Measurements from ENCODE around the gene WFDC10A. TPM values are rescaled to one million over a fixed set of nuclear protein-coding genes. Genes with fewer than 3 reads are reported as not detected.
"Not testable (repeated sequence)": the region's sequence is repeated elsewhere in the genome, so short reads cannot be mapped to it uniquely, and the experiment has no call there.

WFDC10A gene
- total RNA-seq, 2 experiments from 2014 or later: not detected

GRCh38 chr20:45612314-45612713 is 17.2 kb upstream of the WFDC10A start:
- Mint-ChIP-seq H3K9me3 (peaks cover 2% of the 10 kb centered on the region), H3K4me3 (no peak overlapping the region), H3K27me3 (ENCODE audit: low read depth) (peaks cover 10% of the 10 kb centered on the region), H3K27ac (no peak overlapping the region), H3K4me1 (ENCODE audit: low read depth) (peaks cover 10% of the 10 kb centered on the region), H3K36me3 (ENCODE audit: low read depth) (no peaks in the 10 kb centered on the region)
- CTCF ChIA-PET: interaction anchor here (0.9 kb wide), 1 partner anchor 158 kb away, joined by 3 read pairs; no protein-coding TSS in a partner anchor
- intact Hi-C loops (cut with micrococcal nuclease): no loop called here
- DNase-seq: no peak

- H3K36me3 Mint-ChIP-seq (ENCODE audit: low read depth): no peaks in the 10 kb centered on the region
- intact Hi-C loops (cut with micrococcal nuclease): no loop called here
- H3K9me3 Mint-ChIP-seq: no peaks in the 10 kb centered on the region
- no peak for DNase-seq
- peaks cover 11% of the 10 kb centered on the region for H3K27me3 Mint-ChIP-seq (ENCODE audit: low read depth)
- H3K4me3 Mint-ChIP-seq: no peak overlapping the region
- no peak overlapping the region for H3K27ac Mint-ChIP-seq
- CTCF ChIA-PET: interaction anchor here (1.2 kb wide), 1 partner anchor 12 kb away, joined by 3 read pairs; the partner anchor contains the start of gene WFDC10A
- no peaks in the 10 kb centered on the region for H3K4me1 Mint-ChIP-seq (ENCODE audit: low read depth)
Observed at GRCh38 chr20:45617591-45617990, 11.9 kb upstream of the WFDC10A start.

GRCh38 chr20:45621593-45621992 is 7.9 kb upstream of the WFDC10A start:
- intact Hi-C loops (cut with micrococcal nuclease): no loop called here
- peaks cover 6% of the 10 kb centered on the region for H3K27me3 Mint-ChIP-seq (ENCODE audit: low read depth)
- peaks cover 3% of the 10 kb centered on the region for H3K9me3 Mint-ChIP-seq
- no peaks in the 10 kb centered on the region for H3K4me1 Mint-ChIP-seq (ENCODE audit: low read depth)
- CTCF ChIA-PET: no interaction called here
- no peak overlapping the region for H3K4me3 Mint-ChIP-seq
- no peak for DNase-seq
- no peaks in the 10 kb centered on the region for H3K36me3 Mint-ChIP-seq (ENCODE audit: low read depth)
- H3K27ac Mint-ChIP-seq: no peak overlapping the region

- intact Hi-C loops (cut with micrococcal nuclease): no loop called here
- CTCF ChIA-PET: no interaction called here
Observed at GRCh38 chr20:45626540-45626939, 3.0 kb upstream of the WFDC10A start.

GRCh38 chr20:45630371-45630770 is 832 bp downstream of the WFDC10A start:
- intact Hi-C loops (cut with micrococcal nuclease): no loop called here

More at GRCh38 chr20:45626540-45626939, 3.0 kb upstream of the WFDC10A start:
- peaks cover 17% of the 10 kb centered on the region for H3K27me3 Mint-ChIP-seq (ENCODE audit: low read depth)
- no peak for DNase-seq
- peaks cover 2% of the 10 kb centered on the region for H3K4me1 Mint-ChIP-seq (ENCODE audit: low read depth)
- H3K4me3 Mint-ChIP-seq: no peak overlapping the region
- no peaks in the 10 kb centered on the region for H3K36me3 Mint-ChIP-seq (ENCODE audit: low read depth)
- peaks cover 3% of the 10 kb centered on the region for H3K9me3 Mint-ChIP-seq
- no peak overlapping the region for H3K27ac Mint-ChIP-seq

GRCh38 chr20:45631184-45631583 is 1.6 kb downstream of the WFDC10A start, which contains the start of gene WFDC9:
Gene WFDC9 (minus strand): TSS chr20:45631284. CDS start chr20:45610181, 21,103 bp downstream.
- H3K27ac Mint-ChIP-seq: no peak within 1 kb of the TSS
- H3K27me3 Mint-ChIP-seq (ENCODE audit: low read depth): peaks cover 20% of the 10 kb centered on the region
- no peaks in the 10 kb centered on the region for H3K9me3 Mint-ChIP-seq
- CTCF ChIA-PET: interaction anchor here (4.4 kb wide), 1 partner anchor 140 kb away, joined by 37 read pairs; no protein-coding TSS in a partner anchor
- no peak for DNase-seq
- no peak within 1 kb of the TSS for H3K4me3 Mint-ChIP-seq
- peaks cover 2% of the 10 kb centered on the region for H3K4me1 Mint-ChIP-seq (ENCODE audit: low read depth)
- intact Hi-C loops (cut with micrococcal nuclease): no loop called here
- H3K36me3 Mint-ChIP-seq (ENCODE audit: low read depth): no peaks in the 10 kb centered on the region

More at GRCh38 chr20:45630371-45630770, 832 bp downstream of the WFDC10A start:
- no peak overlapping the region for H3K4me3 Mint-ChIP-seq
- no peaks in the 10 kb centered on the region for H3K36me3 Mint-ChIP-seq (ENCODE audit: low read depth)
- peaks cover 1% of the 10 kb centered on the region for H3K9me3 Mint-ChIP-seq
- no peak for DNase-seq
- CTCF ChIA-PET: interaction anchor here (0.6 to 4.4 kb wide), 3 partner anchors 141 to 193 kb away, joined by 4 to 37 read pairs (median 5); no protein-coding TSS in a partner anchor
- H3K27ac Mint-ChIP-seq: no peak overlapping the region
- peaks cover 22% of the 10 kb centered on the region for H3K27me3 Mint-ChIP-seq (ENCODE audit: low read depth)
- H3K4me1 Mint-ChIP-seq (ENCODE audit: low read depth): peaks cover 2% of the 10 kb centered on the region

GRCh38 chr20:45636513-45636912 is 7.0 kb downstream of the WFDC10A start:
- DNase-seq: no peak
- Mint-ChIP-seq H3K4me3 (no peak overlapping the region), H3K36me3 (ENCODE audit: low read depth) (no peaks in the 10 kb centered on the region), H3K4me1 (ENCODE audit: low read depth) (no peaks in the 10 kb centered on the region), H3K9me3 (no peaks in the 10 kb centered on the region), H3K27me3 (ENCODE audit: low read depth) (peaks cover 13% of the 10 kb centered on the region), H3K27ac (no peak overlapping the region)
- intact Hi-C loops (cut with micrococcal nuclease): no loop called here
- CTCF ChIA-PET: no interaction called here

- no peak for DNase-seq
- intact Hi-C loops (cut with micrococcal nuclease): no loop called here
- Mint-ChIP-seq H3K36me3 (ENCODE audit: low read depth) (no peaks in the 10 kb centered on the region), H3K4me3 (no peak overlapping the region), H3K27me3 (ENCODE audit: low read depth) (peaks cover 13% of the 10 kb centered on the region), H3K27ac (no peak overlapping the region), H3K9me3 (no peaks in the 10 kb centered on the region), H3K4me1 (ENCODE audit: low read depth) (no peaks in the 10 kb centered on the region)
- CTCF ChIA-PET: no interaction called here
Observed at GRCh38 chr20:45639687-45640086, 10.1 kb downstream of the WFDC10A start.

GRCh38 chr20:45641076-45641475 is 11.5 kb downstream of the WFDC10A start:
- H3K9me3 Mint-ChIP-seq; CTCF ChIA-PET; DNase-seq; H3K27ac Mint-ChIP-seq; intact Hi-C loops (cut with micrococcal nuclease); H3K36me3 Mint-ChIP-seq (ENCODE audit: low read depth); H3K4me3 Mint-ChIP-seq; H3K4me1 Mint-ChIP-seq (ENCODE audit: low read depth): not testable (repeated sequence)
- H3K27me3 Mint-ChIP-seq (ENCODE audit: low read depth): peaks cover 13% of the 10 kb centered on the region

GRCh38 chr20:45645869-45646268 is 16.3 kb downstream of the WFDC10A start:
- intact Hi-C loops (cut with micrococcal nuclease); H3K27ac Mint-ChIP-seq; H3K27me3 Mint-ChIP-seq (ENCODE audit: low read depth); H3K4me1 Mint-ChIP-seq (ENCODE audit: low read depth); H3K9me3 Mint-ChIP-seq; H3K36me3 Mint-ChIP-seq (ENCODE audit: low read depth); CTCF ChIA-PET; H3K4me3 Mint-ChIP-seq; DNase-seq: not testable (repeated sequence)

- no peaks in the 10 kb centered on the region for H3K9me3 Mint-ChIP-seq
- H3K4me3 Mint-ChIP-seq: no peak overlapping the region
- H3K36me3 Mint-ChIP-seq (ENCODE audit: low read depth): no peaks in the 10 kb centered on the region
- intact Hi-C loops (cut with micrococcal nuclease): no loop called here
- no peaks in the 10 kb centered on the region for H3K4me1 Mint-ChIP-seq (ENCODE audit: low read depth)
- DNase-seq: no peak
- H3K27ac Mint-ChIP-seq: no peak overlapping the region
- peaks cover 10% of the 10 kb centered on the region for H3K27me3 Mint-ChIP-seq (ENCODE audit: low read depth)
- CTCF ChIA-PET: interaction anchor here (2.7 kb wide), 1 partner anchor 124 kb away, joined by 9 read pairs; no protein-coding TSS in a partner anchor
Observed at GRCh38 chr20:45646875-45647274, 17.3 kb downstream of the WFDC10A start.

GRCh38 chr20:45647441-45648050 is 18.0 kb downstream of the WFDC10A start:
- Mint-ChIP-seq H3K27me3 (ENCODE audit: low read depth) (peaks cover 10% of the 10 kb centered on the region), H3K9me3 (no peaks in the 10 kb centered on the region), H3K4me1 (ENCODE audit: low read depth) (no peaks in the 10 kb centered on the region), H3K27ac (no peak overlapping the region), H3K4me3 (no peak overlapping the region), H3K36me3 (ENCODE audit: low read depth) (no peaks in the 10 kb centered on the region)
- intact Hi-C loops (cut with micrococcal nuclease): no loop called here
- CTCF ChIA-PET: interaction anchor here (2.7 kb wide), 1 partner anchor 124 kb away, joined by 9 read pairs; no protein-coding TSS in a partner anchor
- DNase-seq: no peak

GRCh38 chr20:45649312-45649863 is 19.8 kb downstream of the WFDC10A start:
- Mint-ChIP-seq H3K4me1 (ENCODE audit: low read depth) (no peaks in the 10 kb centered on the region), H3K27me3 (ENCODE audit: low read depth) (peaks cover 8% of the 10 kb centered on the region), H3K9me3 (no peaks in the 10 kb centered on the region), H3K4me3 (no peak overlapping the region), H3K27ac (no peak overlapping the region), H3K36me3 (ENCODE audit: low read depth) (no peaks in the 10 kb centered on the region)
- CTCF ChIA-PET: interaction anchor here (1.3 to 2.7 kb wide), 2 partner anchors 20 to 122 kb away, joined by 4 to 9 read pairs; partner anchors contain the start of gene WFDC10A
- DNase-seq: no peak
- intact Hi-C loops (cut with micrococcal nuclease): no loop called here
